ENCODE results near the gene UNC13B.
"Not testable (repeated sequence)": the region's sequence is repeated elsewhere in the genome, so short reads cannot be mapped to it uniquely, and the experiment has no call there.

UNC13B gene

DNA sequence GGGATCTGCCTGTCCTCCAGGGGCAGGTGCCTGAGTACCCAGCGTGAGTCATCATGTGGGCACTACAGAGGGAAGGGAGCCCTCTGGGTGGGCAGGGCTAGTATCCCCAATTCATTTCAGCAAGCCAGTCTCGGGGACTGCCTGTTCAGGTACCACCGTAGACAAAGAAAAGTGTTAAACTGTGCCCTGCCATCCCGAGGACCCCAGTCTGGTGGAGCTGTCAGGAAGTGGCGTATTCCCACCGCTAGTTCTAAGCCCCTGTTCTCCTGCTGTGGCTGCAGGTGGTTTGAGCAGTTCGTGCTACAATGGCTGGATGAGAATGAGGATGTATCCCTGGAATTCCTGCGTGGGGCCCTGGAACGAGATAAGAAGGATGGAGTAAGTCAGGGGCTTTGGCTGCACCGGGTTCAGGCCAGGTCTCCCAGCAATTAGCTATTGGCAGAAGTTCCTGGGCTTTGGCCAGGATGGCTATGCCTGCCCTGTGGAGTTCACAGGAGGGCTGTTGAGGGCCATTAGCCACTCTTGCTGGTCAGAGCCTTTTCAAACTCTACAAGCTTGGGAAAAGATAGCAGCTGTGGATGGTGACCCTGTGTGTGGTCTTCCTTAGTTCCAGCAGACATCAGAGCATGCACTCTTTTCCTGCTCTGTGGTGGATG, 234.9 kb downstream of the UNC13B start:
- DNase-seq, result no peak

DNA sequence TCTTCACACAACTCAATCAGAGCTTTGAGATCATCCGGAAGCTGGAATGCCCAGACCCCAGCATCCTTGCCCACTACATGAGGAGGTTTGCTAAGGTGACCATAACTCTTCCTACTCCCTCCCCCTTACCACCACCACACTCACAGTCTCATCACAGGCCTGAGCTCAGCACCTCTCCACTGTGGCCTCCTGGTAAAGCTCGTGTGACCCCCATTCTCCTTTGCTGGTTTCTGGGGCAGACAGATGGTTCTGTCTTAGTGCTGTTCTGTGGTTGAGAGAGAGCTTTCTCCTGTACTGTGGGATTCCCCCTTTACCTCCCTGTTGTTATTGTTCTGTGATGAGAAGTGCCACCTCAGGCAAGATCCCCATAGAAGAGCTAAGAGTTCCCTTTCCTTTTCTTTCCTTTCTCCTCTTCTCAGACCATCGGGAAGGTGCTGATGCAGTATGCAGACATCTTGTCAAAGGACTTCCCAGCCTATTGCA, 235.4 kb downstream of the UNC13B start:
- DNase-seq, result no peak

DNA sequence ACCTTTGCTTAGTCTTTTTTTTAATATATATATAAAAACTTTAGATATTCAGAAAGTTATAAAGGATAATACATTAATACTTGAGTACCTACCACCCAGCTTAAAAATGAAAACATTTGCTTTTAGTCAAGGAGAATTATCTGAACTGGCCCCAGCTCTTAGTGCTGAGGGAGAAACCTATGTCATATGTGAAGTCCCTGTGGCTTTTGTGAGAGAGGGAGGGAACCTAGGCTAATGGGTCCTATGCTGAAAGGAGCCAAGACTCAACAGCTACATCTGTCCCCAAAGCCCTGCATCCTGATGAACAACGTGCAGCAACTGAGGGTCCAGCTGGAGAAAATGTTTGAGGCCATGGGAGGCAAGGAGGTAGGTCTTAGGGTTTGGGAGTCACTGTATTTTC, 236.1 kb downstream of the UNC13B start:
- no peak for DNase-seq

DNA sequence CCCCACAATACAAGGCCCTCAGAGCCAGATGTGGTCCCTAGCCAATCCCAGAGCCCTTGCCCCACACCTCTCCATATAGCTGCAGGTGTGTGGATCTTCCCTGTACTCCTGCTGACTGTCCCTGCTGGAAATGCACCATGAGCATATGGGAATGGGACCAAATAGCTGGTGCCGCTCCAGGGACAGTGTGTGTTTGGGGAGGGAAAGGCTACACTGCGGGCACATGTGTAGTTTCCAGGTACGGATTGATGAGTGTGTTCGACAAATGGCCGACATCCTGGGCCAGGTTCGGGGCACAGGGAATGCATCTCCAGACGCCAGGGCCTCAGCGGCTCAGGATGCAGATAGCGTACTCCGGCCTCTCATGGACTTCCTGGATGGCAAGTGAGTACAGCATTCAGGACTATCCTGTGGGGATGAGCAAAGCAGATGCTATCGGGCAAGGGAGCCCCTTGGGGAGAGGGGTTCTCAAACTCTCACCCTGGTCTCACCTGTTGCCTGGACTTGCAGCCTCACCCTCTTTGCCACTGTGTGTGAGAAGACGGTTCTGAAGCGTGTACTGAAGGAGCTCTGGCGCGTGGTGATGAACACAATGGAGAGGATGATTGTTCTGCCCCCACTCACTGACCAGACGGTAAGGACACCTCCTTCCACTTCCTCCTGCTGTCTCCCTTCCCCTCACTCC, 237.0 kb downstream of the UNC13B start:
- no peak for DNase-seq

DNA sequence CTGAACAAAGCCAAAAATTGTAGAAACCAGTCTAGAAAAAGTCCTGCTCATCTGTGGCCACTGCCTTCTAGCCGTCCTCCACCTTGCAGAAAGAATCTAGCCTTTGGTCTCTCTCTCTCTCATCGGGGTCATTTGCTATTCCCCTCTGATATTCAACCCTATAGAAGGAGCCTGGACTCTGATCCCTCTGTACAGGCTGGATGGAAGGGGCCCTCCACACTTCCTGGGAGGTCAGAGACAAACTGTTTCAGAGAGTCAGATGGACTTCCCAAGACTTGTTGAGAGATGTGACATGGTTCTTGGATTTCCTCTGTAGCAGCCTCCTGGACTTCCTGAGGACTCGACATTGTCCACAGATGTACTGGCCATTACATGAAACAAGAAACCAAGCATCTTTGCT, 243.1 kb downstream of the UNC13B start:
- DNase-seq, result no peak

DNA sequence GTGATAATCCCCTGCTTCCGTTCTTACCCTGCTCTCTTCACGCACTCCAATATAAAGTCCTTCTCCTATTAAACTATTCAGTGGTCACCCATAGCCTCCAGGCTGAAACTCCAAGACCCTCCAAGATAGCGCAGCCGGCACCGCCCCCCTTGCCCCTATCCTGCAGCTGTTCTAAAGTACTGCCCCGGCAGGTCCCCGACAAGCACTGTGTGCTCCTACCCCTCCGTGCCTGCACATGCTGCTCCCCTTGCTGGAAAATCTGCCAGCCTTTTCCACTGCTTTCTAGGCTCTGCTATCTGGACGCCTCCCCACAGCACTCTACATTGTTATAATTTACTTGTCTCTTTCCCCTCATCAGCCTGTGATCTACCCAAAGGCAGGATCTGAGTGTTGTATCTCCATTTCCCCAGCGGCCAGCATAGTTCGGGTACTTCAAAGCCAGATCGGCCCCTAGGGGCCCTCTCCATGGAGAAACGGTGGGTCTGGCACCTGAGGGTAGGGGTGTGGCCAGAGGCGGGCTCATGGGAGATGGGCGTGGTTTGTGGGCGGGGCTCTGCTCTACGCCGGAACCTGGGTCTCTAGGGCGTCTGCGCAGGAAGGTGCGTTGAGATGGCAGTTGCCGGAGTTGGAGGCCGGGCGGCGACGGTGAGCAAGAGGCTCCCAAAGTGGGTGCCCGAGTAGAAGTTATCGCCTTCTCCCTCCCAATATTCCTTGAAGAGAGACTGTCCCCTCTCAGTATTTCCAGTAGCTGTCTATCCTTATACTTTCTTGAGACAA, 244.6 kb downstream of the UNC13B start:
- no peak for DNase-seq

DNA sequence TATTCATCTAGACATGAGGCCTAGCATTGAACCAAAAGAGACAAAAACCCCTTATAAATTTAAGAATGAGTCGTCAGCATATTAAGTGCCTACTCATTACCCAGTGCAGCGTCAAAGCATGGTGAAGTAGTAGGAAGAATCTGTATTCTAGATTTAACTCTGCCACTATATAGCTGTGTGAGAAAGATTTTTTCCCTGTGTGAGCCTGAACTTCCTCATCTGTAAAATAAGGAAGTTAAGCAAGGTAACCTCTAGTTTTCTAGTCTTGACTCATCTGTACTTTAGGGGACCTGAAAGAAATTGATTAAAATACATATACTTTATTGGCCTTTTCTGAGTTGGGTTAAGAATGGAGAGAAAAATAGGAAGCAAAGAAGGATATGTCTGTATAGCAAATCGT, 246.0 kb downstream of the UNC13B start:
- DNase-seq, result no peak

DNA sequence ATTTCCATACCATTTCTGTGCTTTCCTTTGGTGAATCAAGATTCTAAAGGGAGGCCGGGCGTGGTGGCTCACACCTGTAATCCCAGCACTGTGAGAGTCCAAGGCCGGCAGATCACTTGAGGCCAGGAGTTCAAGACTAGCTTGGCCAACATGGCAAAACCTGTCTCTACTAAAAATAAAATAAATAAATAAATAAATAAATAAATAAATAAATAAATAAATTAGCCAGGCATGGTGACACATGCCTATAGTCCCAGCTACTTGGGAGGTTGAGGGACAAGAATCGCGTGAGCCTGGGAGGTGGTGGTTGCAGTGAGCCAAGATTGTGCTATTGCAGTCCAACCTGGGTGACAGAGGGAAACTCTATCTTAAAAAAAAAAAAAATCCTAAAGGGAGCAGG, 247.6 kb downstream of the UNC13B start:
- DNase-seq, result not testable (repeated sequence)

DNA sequence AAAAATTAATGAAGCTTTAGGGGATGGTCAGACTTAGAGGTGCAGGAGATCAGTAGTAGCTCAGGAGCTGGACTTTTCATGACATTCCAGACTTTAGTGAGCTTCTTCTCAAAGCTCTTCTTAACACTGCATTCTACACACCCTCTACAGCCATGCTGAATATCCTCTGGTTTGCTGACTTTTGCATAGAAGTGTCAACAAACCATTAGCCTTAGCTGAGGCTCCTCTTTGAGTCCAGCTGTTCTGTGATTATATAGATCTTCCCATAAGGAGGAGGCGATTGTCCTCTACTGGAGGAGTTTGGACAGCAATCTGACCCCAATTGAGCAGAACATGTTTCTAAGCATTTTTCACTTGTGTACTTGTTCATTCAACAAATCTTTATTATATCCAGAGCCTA, 253.1 kb downstream of the UNC13B start:
- no peak for DNase-seq

DNA sequence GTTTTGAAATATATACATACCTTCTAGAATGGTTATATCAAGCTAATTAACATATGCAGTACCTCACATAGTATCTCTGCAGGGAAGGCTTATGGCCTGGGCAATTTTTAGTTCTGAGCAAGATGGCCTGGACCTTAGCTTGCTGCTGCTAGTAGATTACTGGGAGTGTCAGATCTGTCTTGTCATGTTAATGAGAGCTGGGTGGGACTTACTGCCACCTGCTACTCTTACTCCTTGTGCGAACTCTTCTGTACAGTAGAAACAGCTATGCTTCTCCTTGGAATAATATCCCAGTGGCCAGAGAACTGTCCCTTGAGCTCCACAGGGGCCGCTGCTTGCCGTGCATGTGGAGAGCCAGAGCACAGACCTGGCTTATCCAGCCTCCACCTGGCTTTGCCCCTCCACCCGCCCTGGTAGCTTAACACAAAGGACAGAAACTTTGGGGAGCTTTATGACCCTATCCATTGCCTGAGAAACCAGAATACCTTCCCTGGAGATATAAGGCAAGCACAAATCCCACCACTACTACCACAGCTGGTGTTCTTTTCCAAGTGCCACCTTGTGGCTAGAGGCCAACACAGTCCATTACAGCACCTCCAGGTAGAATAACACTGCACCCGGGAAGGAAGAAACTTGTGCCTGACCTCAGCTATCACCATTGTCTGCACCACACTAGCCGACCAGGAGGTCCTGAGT, 253.7 kb downstream of the UNC13B start:
- DNase-seq, result no peak

DNA sequence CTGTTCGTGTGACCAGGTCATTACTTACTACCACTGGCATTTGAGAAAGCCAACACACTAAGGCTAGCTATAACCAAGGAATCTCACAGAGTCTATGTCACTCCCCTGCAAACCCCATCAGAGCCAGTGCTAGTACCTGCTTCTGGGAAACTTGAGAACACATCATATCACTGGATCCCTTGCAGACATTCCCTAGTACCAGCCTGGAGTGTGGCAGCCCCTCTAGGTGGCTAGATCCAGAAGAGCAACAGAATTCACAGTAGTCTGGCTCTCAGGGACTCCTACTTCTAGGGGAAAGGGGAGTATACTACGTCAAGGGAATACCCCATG, 254.3 kb downstream of the UNC13B start:
- DNase-seq, result no peak

DNA sequence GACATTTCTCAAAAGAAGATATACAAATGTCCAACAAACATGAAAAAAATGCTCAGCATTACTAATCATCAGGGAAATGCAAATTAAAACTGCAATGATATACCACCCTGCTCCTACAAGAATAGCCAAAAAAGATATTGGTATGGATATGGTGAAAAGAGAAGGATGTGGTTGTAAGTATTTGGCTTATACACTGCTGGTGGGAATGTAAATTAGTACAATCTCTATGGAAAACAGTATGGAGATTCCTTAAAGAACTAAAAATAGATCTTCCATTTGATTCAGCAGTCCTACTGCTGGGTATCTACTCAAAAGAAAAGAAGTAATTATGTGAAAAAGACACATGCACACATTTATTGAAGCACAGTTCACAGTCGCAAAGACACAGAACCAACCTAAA, 260.5 kb downstream of the UNC13B start:
- no peak for DNase-seq

DNA sequence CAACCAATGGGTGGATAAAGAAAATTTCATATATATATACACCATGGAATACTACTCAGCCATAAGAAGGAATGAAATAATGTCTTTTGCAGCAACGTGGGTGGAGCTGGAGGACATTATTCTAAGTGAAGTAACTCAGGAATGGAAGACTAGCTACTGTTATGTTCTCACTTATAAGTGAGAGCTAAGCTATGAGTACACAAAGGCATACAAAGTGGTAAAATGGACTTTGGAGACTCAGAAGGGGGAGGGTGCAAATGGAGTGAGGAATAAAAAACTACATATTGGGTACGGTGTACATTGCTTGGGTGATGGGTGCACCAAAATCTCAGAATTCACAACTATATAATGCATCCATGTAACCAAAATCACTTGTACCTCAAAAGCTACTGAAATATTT, 260.9 kb downstream of the UNC13B start:
- no peak for DNase-seq

DNA sequence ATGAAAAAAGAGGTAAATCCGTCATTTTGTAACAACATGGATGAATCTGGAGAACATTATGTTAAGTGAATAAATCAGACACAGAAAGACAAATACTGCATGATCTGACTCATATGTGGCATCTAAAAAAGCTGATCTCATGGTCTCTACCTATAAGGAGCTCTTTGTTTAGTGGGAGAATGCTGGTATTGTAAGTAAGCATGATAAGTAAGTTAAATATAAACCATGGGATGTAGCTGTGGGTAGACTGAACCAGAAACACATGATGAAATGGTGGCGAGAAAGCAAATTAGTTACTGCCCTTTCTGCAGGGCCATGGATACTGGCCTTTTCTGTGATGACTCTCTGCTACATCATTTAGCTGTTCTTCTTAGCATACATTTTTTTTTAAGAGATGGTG, 261.7 kb downstream of the UNC13B start:
- DNase-seq, result no peak

DNA sequence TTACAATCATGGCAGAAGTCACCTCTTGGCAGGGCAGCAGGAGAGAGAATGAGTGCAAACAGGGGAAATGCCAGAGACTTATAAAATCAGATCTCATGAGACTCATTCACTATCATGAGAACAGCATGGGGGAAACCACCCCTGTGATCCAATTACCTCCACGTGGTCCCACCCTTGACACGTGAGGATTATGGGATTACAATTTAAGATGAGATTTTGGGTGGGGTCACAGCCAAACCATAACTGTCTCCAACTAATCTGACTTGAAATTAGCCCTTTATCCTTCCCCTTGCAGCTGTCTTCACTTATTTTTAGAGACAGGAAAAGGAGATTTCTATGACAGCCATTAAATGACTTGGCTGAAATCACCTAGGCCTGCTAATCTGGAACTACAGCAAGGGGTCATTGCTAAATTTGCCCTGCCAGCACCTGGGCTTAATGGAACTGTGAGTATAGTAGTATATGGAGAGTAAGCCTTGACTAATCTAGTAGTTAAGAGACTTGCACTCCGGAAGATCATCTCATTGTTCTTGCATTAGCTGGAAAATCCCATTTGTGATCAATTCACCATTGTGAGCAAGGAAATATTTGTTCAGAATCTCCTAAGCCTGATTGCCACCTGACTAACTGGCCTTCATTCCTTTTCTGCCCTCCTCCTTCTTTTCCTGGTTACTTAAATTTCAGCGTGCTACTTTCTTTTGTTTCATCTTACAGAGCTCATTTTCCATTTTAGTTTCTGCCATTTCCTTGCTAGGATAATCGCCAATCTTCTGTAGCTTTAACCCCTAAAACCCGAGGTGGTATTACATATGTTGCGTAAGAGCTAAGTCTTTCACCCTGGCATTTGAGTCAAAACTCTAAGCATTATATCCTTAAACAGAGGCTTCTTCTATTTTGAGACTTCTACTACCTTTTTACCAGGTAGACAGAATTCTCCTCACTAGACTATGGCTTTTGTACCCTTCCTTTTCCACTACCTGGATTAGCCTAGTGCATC, 262.8 kb downstream of the UNC13B start:
- no peak for DNase-seq

DNA sequence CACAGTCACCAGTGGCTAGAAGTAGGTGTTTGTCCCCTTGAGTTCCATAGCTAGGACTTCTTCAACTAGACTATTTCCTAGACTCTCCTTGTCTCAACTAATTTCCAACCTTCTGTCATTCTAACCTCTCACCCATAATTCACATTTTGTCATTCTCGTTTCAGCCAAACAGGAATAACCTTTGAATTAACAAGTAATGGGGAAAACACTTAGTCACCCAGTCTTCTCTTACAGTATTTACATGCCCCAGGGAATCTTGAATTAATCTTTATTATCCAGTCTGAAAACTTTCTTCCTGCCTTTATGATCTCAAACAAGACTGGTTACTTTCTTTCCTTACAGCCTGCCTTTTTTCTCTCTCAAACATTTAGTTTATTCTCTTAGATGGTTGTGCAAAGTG, 264.8 kb downstream of the UNC13B start:
- no peak for DNase-seq

DNA sequence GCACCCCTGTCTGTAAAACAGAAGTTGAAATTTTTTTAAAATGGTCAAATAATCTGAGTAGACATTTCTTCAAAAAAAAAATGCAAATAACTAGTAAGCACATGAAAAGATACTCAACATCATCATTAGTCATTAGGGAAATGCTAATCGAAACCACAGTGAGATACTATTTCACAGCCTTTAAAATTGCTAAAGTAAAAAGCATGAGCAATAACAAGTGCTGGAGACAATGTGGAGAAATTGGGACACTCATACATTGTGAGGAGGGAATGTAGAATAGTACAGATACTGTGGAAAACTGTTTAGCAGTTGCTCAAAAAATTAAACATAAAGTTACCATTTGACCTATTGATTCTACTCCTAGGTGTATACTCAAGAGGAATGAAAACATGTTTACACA, 269.7 kb downstream of the UNC13B start:
- no peak for DNase-seq

DNA sequence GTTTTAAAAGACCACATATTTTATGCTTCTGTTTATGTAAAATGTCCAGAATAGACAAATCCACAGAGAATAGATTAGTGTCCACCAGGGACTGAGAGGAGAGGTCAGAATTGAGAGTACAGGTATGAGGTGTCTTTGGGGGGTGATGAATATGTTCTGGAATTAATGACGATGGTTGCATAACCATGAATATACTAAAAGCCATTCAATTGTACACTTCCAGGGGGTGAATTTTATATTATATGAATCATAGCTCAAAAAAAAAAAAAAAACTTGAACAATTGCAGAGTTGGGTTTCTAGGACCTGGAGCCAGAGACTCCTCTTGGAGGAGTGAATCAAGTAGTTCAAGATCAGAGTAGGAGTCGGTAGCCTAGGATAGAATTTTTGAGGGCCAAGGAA, 270.3 kb downstream of the UNC13B start:
- no peak for DNase-seq

DNA sequence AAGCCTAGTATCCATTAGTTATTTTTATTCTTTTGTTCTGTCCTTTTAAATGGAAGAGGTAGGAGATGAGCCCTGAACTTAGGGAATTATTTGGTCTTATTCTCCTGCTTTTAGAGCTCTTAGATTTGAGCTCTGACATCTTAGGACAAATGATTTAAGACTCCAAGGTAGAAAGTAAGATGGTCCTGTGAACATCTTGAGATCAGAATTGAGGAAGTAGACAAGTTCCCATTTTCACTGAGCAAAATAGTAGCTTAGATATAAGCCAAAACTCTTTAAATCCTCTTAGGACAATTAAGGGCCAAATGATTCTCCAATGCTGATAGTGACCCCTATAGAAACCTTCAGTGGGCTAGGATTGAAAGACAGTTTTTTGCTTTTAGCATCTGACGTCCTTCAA, 275.1 kb downstream of the UNC13B start:
- DNase-seq, result no peak

DNA sequence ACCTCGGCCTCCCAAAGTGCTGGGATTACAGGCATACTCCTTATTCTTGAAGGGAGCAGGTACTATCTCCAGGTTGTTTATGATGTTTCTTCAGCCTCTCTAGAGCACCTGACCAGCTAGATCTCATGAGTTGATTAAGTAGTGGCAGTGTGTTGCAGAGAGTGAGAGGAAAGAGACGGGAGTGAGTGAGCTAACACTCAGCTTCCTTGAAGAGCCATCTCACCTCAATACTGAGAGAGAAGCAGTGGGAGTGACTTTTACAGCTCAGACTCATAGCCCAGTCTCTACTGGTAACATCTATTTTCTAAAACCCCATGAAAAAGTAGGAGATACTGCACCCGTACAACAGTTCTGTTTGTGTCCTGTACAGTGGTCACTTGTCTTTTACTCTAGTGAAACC, 284.2 kb downstream of the UNC13B start:
- no peak for DNase-seq

DNA sequence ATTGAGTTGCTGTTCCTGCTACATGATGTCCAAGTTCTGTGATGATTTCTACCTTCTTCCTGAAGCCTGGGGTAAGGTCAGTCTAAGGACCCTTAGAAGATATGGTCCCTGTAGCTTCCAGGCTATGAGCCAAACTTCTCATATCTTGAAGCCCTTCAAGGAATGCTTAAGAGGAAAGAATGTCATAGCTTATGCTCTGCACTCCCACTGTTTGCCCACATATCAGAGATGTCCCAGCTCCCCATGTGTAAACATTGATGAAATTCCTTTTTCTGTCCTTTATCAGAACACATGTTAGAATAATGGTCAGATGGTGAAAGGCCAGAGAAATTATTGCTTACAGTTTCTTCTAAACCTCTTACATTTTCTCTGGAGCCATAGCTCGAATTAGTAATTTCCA, 286.7 kb downstream of the UNC13B start:
- DNase-seq, result no peak

DNA sequence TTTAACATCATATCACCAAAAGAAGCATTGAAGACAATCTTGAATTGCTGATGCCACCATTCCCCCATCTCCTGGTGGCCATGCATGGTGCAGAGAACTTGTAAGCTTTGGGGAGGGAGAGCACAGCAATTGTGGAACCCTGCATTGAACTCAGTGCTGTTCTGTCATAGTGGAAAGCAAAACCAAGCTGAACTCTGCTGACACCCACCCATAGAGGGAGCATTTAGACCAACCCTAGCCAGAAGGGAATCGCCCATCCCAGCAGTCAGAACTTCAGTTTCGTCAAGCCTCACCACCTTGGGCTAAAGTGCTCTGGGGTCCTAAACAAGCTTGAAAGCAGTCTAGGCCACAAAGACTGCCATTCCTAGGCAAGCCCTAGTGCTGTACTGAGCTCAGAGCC, 290.7 kb downstream of the UNC13B start:
- DNase-seq, result no peak

Data from DMS153 (cell line).